GM03348 (cell line): ENCODE results near the gene LRRC37B.
A peak's percentile ranks its signal among the peaks of the same experiment; 100 is the strongest.
"Not testable (repeated sequence)": the region's sequence is repeated elsewhere in the genome, so short reads cannot be mapped to it uniquely, and the experiment has no call there.

Experiments
- DNase-seq: peaks from one replicate; pipeline ENCODE4 v3.0.0; 2012; ENCODE audit warnings: low spot score

LRRC37B gene

GRCh38 chr17:32006957-32007462 lies at the start of gene LRRC37B:
Gene LRRC37B, plus strand, starts transcription at chr17:32007383. Its CDS starts 14,010 bp downstream, at chr17:32021393.
- DNase-seq, result peak; percentile 93

DNA sequence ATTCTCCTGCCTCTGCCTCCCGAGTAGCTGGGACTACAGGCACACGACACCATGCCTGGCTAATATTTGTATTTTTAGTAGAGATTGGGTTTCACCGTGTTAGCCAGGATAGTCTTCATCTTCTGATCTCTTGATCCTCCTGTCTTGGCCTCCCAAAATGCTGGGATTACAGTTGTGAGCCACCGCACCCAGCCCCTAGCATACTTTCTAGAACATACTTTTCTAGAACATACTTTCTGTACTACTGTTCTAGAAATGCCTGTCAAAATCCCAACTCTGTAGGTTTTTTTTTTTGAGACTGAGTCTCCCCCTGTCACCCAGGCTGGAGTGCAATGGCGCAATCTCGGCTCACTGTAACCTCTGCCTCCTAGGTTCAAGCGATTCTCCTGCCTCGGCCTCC lies 43.1 kb upstream of the LRRC37B start:
- not testable (repeated sequence) for DNase-seq

- no peak for DNase-seq
These were observed 39.5 kb upstream of the LRRC37B start for GRCh38 chr17:31967648-31968047.

DNA sequence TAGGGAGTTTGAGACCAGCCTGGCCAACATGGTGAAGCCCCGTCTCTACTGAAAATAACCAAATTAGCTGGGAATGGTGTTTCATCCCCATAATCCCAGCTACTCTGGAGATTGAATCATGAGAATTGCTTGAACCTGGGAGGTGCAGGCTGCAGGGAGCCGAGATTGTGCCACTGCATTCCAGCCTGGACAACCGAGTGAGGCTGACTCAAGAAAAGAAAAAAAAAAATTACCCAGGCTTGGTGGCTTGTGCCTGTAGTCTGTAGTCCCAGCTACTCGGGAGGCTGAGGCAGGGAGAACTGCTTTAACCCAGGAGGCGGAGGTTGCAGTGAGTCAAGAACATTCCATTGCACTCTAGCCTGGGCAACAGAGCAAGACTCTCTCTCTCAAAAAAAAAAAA lies 36.8 kb upstream of the LRRC37B start:
- not testable (repeated sequence) for DNase-seq

GRCh38 chr17:31974269-31975071 lies 32.7 kb upstream of the LRRC37B start:
- DNase-seq, result not testable (repeated sequence)

- DNase-seq, result not testable (repeated sequence)
These were observed 31.8 kb upstream of the LRRC37B start for GRCh38 chr17:31975391-31975790.

DNA sequence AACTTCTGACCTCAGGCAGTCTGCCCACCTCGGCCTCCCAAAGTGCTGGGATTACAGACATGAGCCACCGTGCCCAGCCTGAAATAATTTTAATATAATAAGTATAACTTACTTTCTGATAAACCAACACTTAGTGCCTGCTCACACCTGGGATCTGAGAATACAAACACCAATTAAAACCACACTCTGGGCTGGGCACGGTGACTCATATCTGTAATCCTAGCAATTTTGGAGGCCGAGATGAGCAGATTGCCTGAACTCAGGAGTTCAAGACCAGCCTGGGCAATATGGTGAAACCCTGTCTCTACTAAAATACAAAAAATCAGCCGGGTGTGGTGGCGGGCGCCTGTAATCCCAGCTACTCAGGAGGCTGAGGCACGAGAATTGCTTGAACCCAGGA lies 15.4 kb upstream of the LRRC37B start:
- not testable (repeated sequence) for DNase-seq

GRCh38 chr17:31997005-31997404 lies 10.2 kb upstream of the LRRC37B start:
- no peak for DNase-seq

- DNase-seq, result peak; percentile 57
These were observed 498 bp downstream of the LRRC37B start for GRCh38 chr17:32007463-32008298.

- no peak for DNase-seq
These were observed 2.0 kb downstream of the LRRC37B start for GRCh38 chr17:32009262-32009542.

GRCh38 chr17:32010114-32010513 lies 2.9 kb downstream of the LRRC37B start:
- no peak for DNase-seq

GRCh38 chr17:32015245-32016013 lies 8.2 kb downstream of the LRRC37B start:
- DNase-seq, result no peak

- DNase-seq, result no peak
These were observed 9.0 kb downstream of the LRRC37B start for GRCh38 chr17:32016231-32016630.

DNA sequence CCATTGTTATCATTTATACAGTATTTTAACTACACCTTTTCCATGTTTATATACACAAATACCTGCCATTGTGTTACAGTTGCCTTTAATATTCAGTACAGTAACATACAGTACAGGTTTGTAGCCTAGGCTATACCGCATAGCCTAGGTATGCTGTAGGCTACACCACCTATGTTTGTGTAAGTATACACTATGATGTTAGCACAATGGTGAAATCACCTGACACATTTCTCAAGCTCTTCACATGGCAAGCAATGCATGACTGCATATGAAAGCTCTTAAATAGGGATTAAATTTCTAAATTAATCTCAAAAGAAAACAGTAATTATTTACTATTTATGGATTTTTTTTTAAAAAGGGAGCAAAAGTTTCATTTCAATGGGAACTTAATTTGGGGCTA lies 12.0 kb downstream of the LRRC37B start:
- DNase-seq, result no peak

GRCh38 chr17:32020943-32021614 lies 13.9 kb downstream of the LRRC37B start:
- DNase-seq, result peak; percentile 16

DNA sequence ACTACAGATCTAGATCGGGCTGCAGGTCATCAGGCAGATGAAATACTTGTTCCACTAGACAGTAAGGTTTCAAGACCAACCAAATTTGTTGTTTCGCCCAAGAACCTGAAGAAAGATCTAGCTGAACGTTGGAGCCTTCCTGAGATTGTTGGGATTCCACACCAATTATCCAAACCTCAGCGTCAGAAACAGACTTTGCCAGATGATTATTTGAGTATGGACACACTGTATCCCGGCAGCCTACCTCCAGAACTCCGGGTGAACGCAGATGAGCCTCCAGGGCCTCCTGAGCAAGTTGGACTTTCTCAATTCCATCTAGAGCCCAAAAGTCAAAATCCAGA lies 14.4 kb downstream of the LRRC37B start:
- no peak for DNase-seq

GRCh38 chr17:32022554-32022953 lies 15.4 kb downstream of the LRRC37B start:
- DNase-seq, result not testable (repeated sequence)

DNA sequence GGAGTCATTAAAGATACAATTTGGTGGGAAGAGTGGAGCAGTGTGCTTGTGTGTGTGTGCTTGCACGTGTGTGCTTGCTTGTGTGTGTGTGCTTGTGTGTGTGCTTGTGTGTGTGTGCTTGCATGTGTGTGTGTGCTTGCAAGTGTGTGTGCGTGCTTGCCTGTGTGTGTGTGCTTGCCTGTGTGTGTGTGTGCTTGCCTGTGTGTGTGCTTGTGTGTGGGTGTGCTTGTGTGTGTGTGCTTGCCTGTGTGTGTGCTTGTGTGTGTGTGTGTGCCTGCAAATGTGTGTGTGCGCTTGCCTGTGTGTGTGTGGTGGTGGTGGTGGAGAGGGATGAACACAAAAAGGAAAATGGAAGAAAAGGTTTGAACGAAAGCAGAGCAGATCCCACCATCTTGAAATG lies 20.1 kb downstream of the LRRC37B start:
- DNase-seq, result not testable (repeated sequence)

DNA sequence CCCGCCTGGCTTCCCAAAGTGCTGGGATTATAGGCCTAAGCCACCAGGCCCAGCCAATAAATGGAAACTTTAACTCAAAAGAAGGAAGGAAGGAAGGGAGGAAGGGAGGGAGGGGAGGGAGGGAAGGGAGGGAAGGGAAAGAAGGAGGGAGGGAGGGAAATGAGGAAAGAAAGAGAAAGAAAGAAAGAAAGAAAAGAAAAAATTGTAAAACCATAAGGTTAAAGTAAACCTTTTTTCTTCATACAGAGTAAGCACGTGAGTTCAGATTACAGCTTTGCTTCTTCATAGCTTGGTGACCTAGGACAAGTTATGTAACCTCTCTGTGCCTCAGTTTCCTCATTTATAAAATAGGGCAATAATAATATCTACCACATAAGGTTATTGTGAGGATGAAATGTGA lies 26.0 kb downstream of the LRRC37B start:
- DNase-seq, result no peak

- not testable (repeated sequence) for DNase-seq
These were observed 26.6 kb downstream of the LRRC37B start for GRCh38 chr17:32033812-32034211.

DNA sequence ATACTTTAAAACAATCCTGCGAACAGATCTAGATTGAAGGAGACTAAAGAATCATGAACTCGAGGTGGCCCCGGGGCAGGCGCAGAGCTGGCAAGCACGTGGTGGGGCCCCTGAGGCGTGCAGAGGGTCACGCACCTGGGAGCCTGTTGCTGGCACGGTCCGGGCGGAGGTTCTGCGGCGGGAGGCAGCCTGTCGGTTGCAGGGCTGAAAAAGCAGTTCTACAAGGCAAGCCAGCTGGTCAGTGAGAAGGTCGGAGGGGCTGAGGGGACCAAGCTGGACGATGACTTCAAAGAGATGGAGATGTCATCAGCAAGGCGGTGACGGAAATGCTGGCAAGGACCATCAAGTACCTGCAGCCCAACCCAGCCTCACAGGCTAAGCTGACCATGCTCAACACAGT lies 33.1 kb downstream of the LRRC37B start:
- DNase-seq, result not testable (repeated sequence)
